ENCODE measurements around the gene ATAD1. TPM values are rescaled to one million over a fixed set of nuclear protein-coding genes. Genes with fewer than 3 reads are reported as not detected.
A peak's percentile ranks its signal among the peaks of the same experiment; 100 is the strongest.

ATAD1 gene
- total RNA-seq, 1 donor from 2014 or later, result 63.2 TPM

DNA sequence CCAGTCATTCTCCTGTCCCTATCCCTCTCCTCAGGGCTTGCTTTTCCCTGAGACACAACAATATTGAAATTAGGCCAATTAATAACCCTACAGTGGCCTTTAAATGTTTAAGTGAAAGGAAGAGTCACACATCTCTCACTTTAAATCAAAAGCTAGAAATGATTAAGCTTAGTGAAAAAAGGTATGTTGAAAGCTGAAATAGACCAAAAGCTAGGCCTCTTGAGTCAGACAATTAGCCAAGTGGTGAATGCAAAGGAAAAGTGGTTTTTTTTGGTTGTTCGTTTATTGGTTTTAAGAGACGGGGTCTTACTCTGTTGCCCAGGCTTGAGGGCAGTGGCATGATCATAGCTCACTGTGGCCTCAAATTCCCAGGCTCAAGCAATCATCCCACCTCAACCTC, 9.7 kb upstream of the ATAD1 start:
- no peak overlapping the region for H3K4me3 Mint-ChIP-seq
- Histone ChIP-seq H4K20me1 (ENCODE audit: low read depth) (no peaks in the 10 kb centered on the region), H3K79me2 (ENCODE audit: low read depth) (no peaks in the 10 kb centered on the region)

GRCh38 chr10:87826653-87827052, 8.6 kb upstream of the ATAD1 start:
- Histone ChIP-seq H3K36me3 (no peaks in the 10 kb centered on the region), H3K9ac (no peak overlapping the region), H3F3A (ENCODE audit: low read depth) (no peaks in the 10 kb centered on the region), H4K20me1 (ENCODE audit: low read depth) (no peaks in the 10 kb centered on the region), H3K79me2 (ENCODE audit: low read depth) (no peaks in the 10 kb centered on the region), H3K4me3 (no peak overlapping the region), H2AFZ (replicated peaks) (no peak overlapping the region), H3K27ac (no peak overlapping the region), H3K4me2 (no peak overlapping the region), H3K4me1 (no peaks in the 10 kb centered on the region), H3K9me3 (ENCODE audit: low read depth) (no peaks in the 10 kb centered on the region), H3K27me3 (no peaks in the 10 kb centered on the region)
- no peak overlapping the region for H3K27ac Mint-ChIP-seq
- TF ChIP-seq EZH2 (IDR thresholded peaks at IDR 0.05) (no peak), CTCF (IDR thresholded peaks at IDR 0.05) (no peak), EZH2phosphoT487 (IDR thresholded peaks at IDR 0.05) (no peak)
- no peak overlapping the region for H3K4me3 Mint-ChIP-seq
- H3K27me3 Mint-ChIP-seq (ENCODE audit: insufficient read depth, low read depth), result no peaks in the 10 kb centered on the region
- no peak for DNase-seq (ENCODE audit: low spot score)
- H3K9me3 Mint-ChIP-seq, result no peaks in the 10 kb centered on the region
- H3K36me3 Mint-ChIP-seq, result no peaks in the 10 kb centered on the region
- peaks cover 3% of the 10 kb centered on the region for H3K4me1 Mint-ChIP-seq

More for the DNA sequence above, 9.7 kb upstream of the ATAD1 start:
- no peaks in the 10 kb centered on the region for H3K9me3 ChIP-seq (ENCODE audit: low read depth)
- H3F3A ChIP-seq (ENCODE audit: low read depth), result no peaks in the 10 kb centered on the region
- no peak for DNase-seq (ENCODE audit: low spot score)
- H3K27me3 ChIP-seq, result no peaks in the 10 kb centered on the region
- H2AFZ ChIP-seq (replicated peaks), result no peak overlapping the region
- H3K27ac Mint-ChIP-seq, result no peak overlapping the region
- no peaks in the 10 kb centered on the region for H3K27me3 Mint-ChIP-seq (ENCODE audit: insufficient read depth, low read depth)
- TF ChIP-seq EZH2 (IDR thresholded peaks at IDR 0.05), result no peak
- TF ChIP-seq CTCF (IDR thresholded peaks at IDR 0.05), result no peak
- H3K9me3 Mint-ChIP-seq, result no peaks in the 10 kb centered on the region
- H3K36me3 Mint-ChIP-seq, result no peaks in the 10 kb centered on the region
- H3K27ac ChIP-seq, result no peak overlapping the region
- no peak overlapping the region for H3K9ac ChIP-seq
- no peak overlapping the region for H3K4me3 ChIP-seq
- H3K4me2 ChIP-seq, result no peak overlapping the region
- no peaks in the 10 kb centered on the region for H3K36me3 ChIP-seq
- no peaks in the 10 kb centered on the region for H3K4me1 ChIP-seq
- H3K4me1 Mint-ChIP-seq, result peaks cover 3% of the 10 kb centered on the region

GRCh38 chr10:87819289-87819585, 1.2 kb upstream of the ATAD1 start:
- no peak overlapping the region for H3K4me2 ChIP-seq
- H3K27ac Mint-ChIP-seq, result no peak overlapping the region
- peaks cover 6% of the 10 kb centered on the region for H3K36me3 Mint-ChIP-seq
- H3K4me1 ChIP-seq, result peaks cover 20% of the 10 kb centered on the region
- peaks cover 38% of the 10 kb centered on the region for H3K79me2 ChIP-seq (ENCODE audit: low read depth)
- DNase-seq (ENCODE audit: low spot score), result no peak
- no peak overlapping the region for H3K4me3 ChIP-seq
- no peaks in the 10 kb centered on the region for H3K27me3 ChIP-seq
- no peak overlapping the region for H2AFZ ChIP-seq (replicated peaks)
- H3K27ac ChIP-seq, result no peak overlapping the region
- H3F3A ChIP-seq (ENCODE audit: low read depth), result peaks cover 16% of the 10 kb centered on the region
- H3K4me1 Mint-ChIP-seq, result peaks cover 20% of the 10 kb centered on the region
- H3K27me3 Mint-ChIP-seq (ENCODE audit: insufficient read depth, low read depth), result no peaks in the 10 kb centered on the region
- no peaks in the 10 kb centered on the region for H3K36me3 ChIP-seq
- H3K9ac ChIP-seq, result no peak overlapping the region
- H4K20me1 ChIP-seq (ENCODE audit: low read depth), result peaks cover 17% of the 10 kb centered on the region
- H3K9me3 ChIP-seq (ENCODE audit: low read depth), result no peaks in the 10 kb centered on the region
- TF ChIP-seq CTCF (IDR thresholded peaks at IDR 0.05), result no peak
- no peak for TF ChIP-seq EZH2 (IDR thresholded peaks at IDR 0.05)
- TF ChIP-seq EZH2phosphoT487 (IDR thresholded peaks at IDR 0.05), result no peak
- no peaks in the 10 kb centered on the region for H3K9me3 Mint-ChIP-seq
- peak overlapping the region; percentile 98 for H3K4me3 Mint-ChIP-seq
